ENCODE data around the gene CACYBP.

The CACYBP gene

DNA sequence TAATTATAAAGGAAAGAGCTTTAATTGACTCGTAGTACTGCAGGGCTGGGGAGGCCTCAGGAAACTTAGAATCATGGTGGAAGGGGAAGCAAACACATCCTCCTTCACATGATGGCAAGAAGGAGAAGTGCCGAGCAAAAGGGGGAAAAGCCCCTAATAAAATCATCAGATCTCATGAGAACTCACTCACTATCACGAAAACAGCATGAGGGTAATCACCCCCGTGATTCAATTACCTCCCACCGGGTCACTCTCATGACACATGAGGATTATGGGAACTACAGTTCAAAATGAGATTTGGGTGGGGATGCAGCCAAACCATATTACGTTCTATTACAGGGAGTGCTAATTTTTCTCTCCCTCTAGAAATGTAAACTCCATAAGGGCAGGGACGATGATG, 37.7 kb downstream of the CACYBP start:
- Histone ChIP-seq H3K4me3 (ENCODE audit: low read length) (no peak overlapping the region), H3K9me2 (replicated peaks; ENCODE audit: insufficient read depth, low read length) (no peaks in the 10 kb centered on the region), H2AFZ (ENCODE audit: low read length) (no peak overlapping the region), H3K4me1 (ENCODE audit: low read length) (no peaks in the 10 kb centered on the region), H4K20me1 (ENCODE audit: insufficient read depth, low read length) (no peaks in the 10 kb centered on the region), H3F3A (ENCODE audit: insufficient read depth, low read length) (no peaks in the 10 kb centered on the region), H3K27me3 (replicated peaks; ENCODE audit: insufficient read depth, low read length) (no peaks in the 10 kb centered on the region), H3K36me3 (replicated peaks; ENCODE audit: insufficient read depth, low read length) (no peaks in the 10 kb centered on the region), H3K9me3 (replicated peaks; ENCODE audit: insufficient read depth, low read length) (no peaks in the 10 kb centered on the region), H3K9ac (ENCODE audit: low read length) (no peak overlapping the region), H3K79me2 (ENCODE audit: low read length) (no peaks in the 10 kb centered on the region), H3K27ac (ENCODE audit: low read length) (no peak overlapping the region), H3K4me2 (ENCODE audit: low read depth, low read length) (no peak overlapping the region)
- TF ChIP-seq EZH2 (optimal IDR thresholded peaks at IDR 0.05; ENCODE audit: low read depth, low read length) (no peak), EZH2phosphoT487 (IDR thresholded peaks at IDR 0.05; ENCODE audit: low read length) (no peak)
- TF ChIP-seq, protein P1, sequence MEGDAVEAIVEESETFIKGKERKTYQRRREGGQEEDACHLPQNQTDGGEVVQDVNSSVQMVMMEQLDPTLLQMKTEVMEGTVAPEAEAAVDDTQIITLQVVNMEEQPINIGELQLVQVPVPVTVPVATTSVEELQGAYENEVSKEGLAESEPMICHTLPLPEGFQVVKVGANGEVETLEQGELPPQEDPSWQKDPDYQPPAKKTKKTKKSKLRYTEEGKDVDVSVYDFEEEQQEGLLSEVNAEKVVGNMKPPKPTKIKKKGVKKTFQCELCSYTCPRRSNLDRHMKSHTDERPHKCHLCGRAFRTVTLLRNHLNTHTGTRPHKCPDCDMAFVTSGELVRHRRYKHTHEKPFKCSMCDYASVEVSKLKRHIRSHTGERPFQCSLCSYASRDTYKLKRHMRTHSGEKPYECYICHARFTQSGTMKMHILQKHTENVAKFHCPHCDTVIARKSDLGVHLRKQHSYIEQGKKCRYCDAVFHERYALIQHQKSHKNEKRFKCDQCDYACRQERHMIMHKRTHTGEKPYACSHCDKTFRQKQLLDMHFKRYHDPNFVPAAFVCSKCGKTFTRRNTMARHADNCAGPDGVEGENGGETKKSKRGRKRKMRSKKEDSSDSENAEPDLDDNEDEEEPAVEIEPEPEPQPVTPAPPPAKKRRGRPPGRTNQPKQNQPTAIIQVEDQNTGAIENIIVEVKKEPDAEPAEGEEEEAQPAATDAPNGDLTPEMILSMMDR (IDR thresholded peaks at IDR 0.05; ENCODE audit: low read length), result no peak
- DNase-seq, result no peak

DNA sequence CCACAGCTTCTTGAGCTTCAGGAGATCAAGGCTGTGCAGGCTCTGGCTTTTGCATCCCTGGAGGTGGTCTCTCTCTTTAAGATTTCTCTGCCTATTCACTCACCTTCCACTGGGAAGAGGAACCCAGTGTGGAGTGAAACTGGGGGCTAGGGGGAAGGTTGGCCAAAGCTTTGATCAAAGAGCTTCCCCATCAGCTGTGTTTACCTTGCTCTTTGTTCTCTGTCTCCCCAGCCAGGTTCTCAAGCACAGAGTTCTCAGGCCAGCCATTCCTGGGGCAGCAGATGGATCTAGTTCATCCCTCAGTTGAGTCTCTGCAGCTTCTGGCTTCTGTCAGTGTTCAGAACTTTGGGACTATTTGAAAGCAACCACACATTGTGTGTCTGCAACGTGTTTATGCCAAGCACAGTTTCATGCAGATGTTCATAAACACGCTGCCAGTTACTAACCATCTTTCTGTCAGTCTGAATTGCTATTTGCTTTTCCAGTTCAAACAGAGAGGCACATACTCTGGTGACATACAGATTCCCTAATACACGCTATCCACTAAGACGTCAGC, 40.7 kb downstream of the CACYBP start:
- no peak overlapping the region for H3K27ac ChIP-seq (ENCODE audit: low read length)
- no peaks in the 10 kb centered on the region for H3K9me3 ChIP-seq (replicated peaks; ENCODE audit: insufficient read depth, low read length)
- H3K27me3 ChIP-seq (replicated peaks; ENCODE audit: insufficient read depth, low read length), result no peaks in the 10 kb centered on the region
- no peak overlapping the region for H3K4me2 ChIP-seq (ENCODE audit: low read depth, low read length)
- no peak overlapping the region for H3K4me3 ChIP-seq (ENCODE audit: low read length)
- H3K9me2 ChIP-seq (replicated peaks; ENCODE audit: insufficient read depth, low read length), result no peaks in the 10 kb centered on the region
- no peaks in the 10 kb centered on the region for H3F3A ChIP-seq (ENCODE audit: insufficient read depth, low read length)
- no peak for DNase-seq
- H3K4me1 ChIP-seq (ENCODE audit: low read length), result no peaks in the 10 kb centered on the region
- no peak overlapping the region for H2AFZ ChIP-seq (ENCODE audit: low read length)
- no peaks in the 10 kb centered on the region for H3K36me3 ChIP-seq (replicated peaks; ENCODE audit: insufficient read depth, low read length)
- H4K20me1 ChIP-seq (ENCODE audit: insufficient read depth, low read length), result no peaks in the 10 kb centered on the region
- no peaks in the 10 kb centered on the region for H3K79me2 ChIP-seq (ENCODE audit: low read length)
- no peak overlapping the region for H3K9ac ChIP-seq (ENCODE audit: low read length)
- TF ChIP-seq EZH2phosphoT487 (IDR thresholded peaks at IDR 0.05; ENCODE audit: low read length) (no peak), EZH2 (optimal IDR thresholded peaks at IDR 0.05; ENCODE audit: low read depth, low read length) (no peak)
- TF ChIP-seq, protein P1 (IDR thresholded peaks at IDR 0.05; ENCODE audit: low read length), result no peak

DNA sequence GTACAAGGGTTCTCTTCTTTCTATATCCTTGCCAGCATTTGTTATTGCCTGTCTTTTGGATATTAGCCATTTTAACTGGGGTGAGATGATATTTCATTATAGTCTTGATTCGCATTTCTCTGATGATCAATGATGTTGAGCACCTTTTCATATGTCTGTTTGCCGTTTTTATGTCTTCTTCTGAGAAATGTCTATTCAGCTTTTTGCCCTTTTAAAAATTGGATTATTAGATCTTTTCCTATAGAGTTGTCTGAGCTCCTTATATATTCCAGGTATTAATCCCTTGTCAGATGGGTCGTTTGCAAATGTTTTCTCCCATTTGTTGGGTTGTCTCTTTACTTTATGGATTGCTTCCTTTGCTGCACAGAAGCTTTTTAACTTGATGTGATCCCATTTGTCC, 42.9 kb downstream of the CACYBP start:
- H3K4me2 ChIP-seq (ENCODE audit: low read depth, low read length), result no peak overlapping the region
- no peaks in the 10 kb centered on the region for H3F3A ChIP-seq (ENCODE audit: insufficient read depth, low read length)
- no peak overlapping the region for H3K4me3 ChIP-seq (ENCODE audit: low read length)
- no peak overlapping the region for H3K9ac ChIP-seq (ENCODE audit: low read length)
- H3K27me3 ChIP-seq (replicated peaks; ENCODE audit: insufficient read depth, low read length), result no peaks in the 10 kb centered on the region
- H3K9me2 ChIP-seq (replicated peaks; ENCODE audit: insufficient read depth, low read length), result no peaks in the 10 kb centered on the region
- no peaks in the 10 kb centered on the region for H3K36me3 ChIP-seq (replicated peaks; ENCODE audit: insufficient read depth, low read length)
- DNase-seq, result no peak
- no peaks in the 10 kb centered on the region for H3K9me3 ChIP-seq (replicated peaks; ENCODE audit: insufficient read depth, low read length)
- no peak overlapping the region for H3K27ac ChIP-seq (ENCODE audit: low read length)
- no peak overlapping the region for H2AFZ ChIP-seq (ENCODE audit: low read length)
- TF ChIP-seq EZH2phosphoT487 (IDR thresholded peaks at IDR 0.05; ENCODE audit: low read length) (no peak), EZH2 (optimal IDR thresholded peaks at IDR 0.05; ENCODE audit: low read depth, low read length) (no peak)
- TF ChIP-seq, protein P1 (IDR thresholded peaks at IDR 0.05; ENCODE audit: low read length), result no peak
- H3K79me2 ChIP-seq (ENCODE audit: low read length), result no peaks in the 10 kb centered on the region
- no peaks in the 10 kb centered on the region for H4K20me1 ChIP-seq (ENCODE audit: insufficient read depth, low read length)
- no peaks in the 10 kb centered on the region for H3K4me1 ChIP-seq (ENCODE audit: low read length)
